Heart left ventricle (tissue), 16 donors: ENCODE results near the gene GNG7. TPM values are rescaled to one million over a fixed set of nuclear protein-coding genes. Genes with fewer than 3 reads are reported as not detected.

Source experiments
- ATAC-seq, 4 donors: fragments of 200-7000 bp; cut with Tn5 transposase; one replicate each; pipeline ENCODE4 v1.9.1; 2020 to 2022; ENCODE audit warnings: moderate library complexity in 4 of 4, mild to moderate bottlenecking in 3 of 4, moderate number of reproducible peaks in 1 of 4
- DNase-seq, 5 donors: peaks; one replicate each; pipeline ENCODE4 v3.0.0-alpha.2; 2020
- H3K27ac ChIP-seq, 12 donors: fragments of 200-600 bp; sonication (generic) in 4 of 12; one replicate each; pipeline versions ENCODE4 v1.5.0 to v1.8.0; 2016 to 2022; ENCODE audit warnings: mild to moderate bottlenecking in 2 of 12
- H3K27me3 ChIP-seq, 9 donors: fragments of 200-600 bp; sonication (generic) in 2 of 9; one replicate each; pipeline versions ENCODE4 v1.5.1 to v1.8.0; 2016 to 2022; ENCODE audit warnings: mild to moderate bottlenecking in 3 of 9
- H3K36me3 ChIP-seq, 9 donors: fragments of 200-600 bp; sonication (generic) in 2 of 9; one replicate each; pipeline versions ENCODE4 v1.5.0 to v1.8.0; 2018 to 2022; ENCODE audit warnings: mild to moderate bottlenecking in 2 of 9
- H3K4me1 ChIP-seq, 12 donors: fragments of 200-600 bp; sonication (generic) in 4 of 12; one replicate each; pipeline versions ENCODE4 v1.5.0 to v1.8.0; 2016 to 2022; ENCODE audit warnings: mild to moderate bottlenecking in 3 of 12
- H3K4me3 ChIP-seq, 12 donors: fragments of 200-600 bp; sonication (generic) in 4 of 12; one replicate each; pipeline versions ENCODE4 v1.5.0 to v1.8.0; 2017 to 2022; ENCODE audit warnings: mild to moderate bottlenecking in 9 of 12, moderate library complexity in 4 of 12
- H3K9me3 ChIP-seq, 12 donors: fragments of 200-600 bp; sonication (generic) in 4 of 12; one replicate each; pipeline versions ENCODE4 v1.5.0 to v1.8.0; 2016 to 2022; ENCODE audit warnings: mild to moderate bottlenecking in 1 of 12
- CTCF ChIP-seq, 12 donors: fragments of 200-600 bp; sonication (generic) in 4 of 12; IDR thresholded peaks; one replicate each; pipeline versions ENCODE4 v1.5.0 to v1.8.0; 2018 to 2022; ENCODE audit warnings: antibody characterized with exemption in 12 of 12, mild to moderate bottlenecking in 5 of 12
- POLR2A ChIP-seq, 2 donors: fragments of 450-650 bp; IDR thresholded peaks; one replicate each; pipeline ENCODE4 v1.6.1; 2017; ENCODE audit warnings: antibody characterized with exemption in 2 of 2, mild to moderate bottlenecking in 2 of 2, moderate library complexity in 2 of 2
- WGBS, 4 donors: extraction: QIAGEN DNeasy Blood & Tissue Kit in 2 of 4; methylation state at CpG; one replicate each; pipeline versions ENCODE4 v1.1.5 to v1.1.7; 2013 to 2018; 5-methylcytosine and 5-hydroxymethylcytosine counted together
- intact Hi-C, 10 donors: fragments of 100-400 bp; cut with DNase I; formaldehyde crosslinking; loops; one replicate each; pipeline versions ENCODE4 v1.11.1 to v1.14.2; 2022
- polyA plus RNA-seq, 2 donors: library from polyadenylated mRNA; stranded (reverse); fragments of 200-250 nt; gene quantifications; one replicate each; pipeline ENCODE4 v1.2.3, GENCODE V29; 2013
- total RNA-seq, 9 donors: library from RNA; depleted of rRNA in 2 of 9; stranded (reverse); fragments of >200 nt in 2 of 9; fragmentation: NEBNext Ultra II Directional in 3 of 9; extraction: Animal tissue kit (Norgen Biotek cat#: 25700) in 3 of 9; gene quantifications; one replicate each; pipeline versions ENCODE4 v1.1.0 to v1.2.4, GENCODE V29; 2016 to 2023
- donor health status: ischemic (EF 13 %, LVEDD 7.1; RV severe dilation, severe dysfunction).
- donor health status: healthy with polysubstance abuse.
- donor health status: DM: no; HTN: yes; CAD: no.
- donor health status: DM: no; HTN: no; CAD: no.
- donor health status: ischemic (EF 25% LVEDD 6.9; RV normal size, moderate dysfunction).
- donor health status: ischemic (EF 25% LVEDD 5.7; RV mildly dilated, moderate dysfunction).
- donor health status: healthy.
- donor health status: DM: yes; HTN: yes; CAD: no.
- donor health status: ischemic (EF 35%, LVEDD 5.7; RV mildly dilated, moderate dysfunction).
- donor health status: nonischemic (EF 11% LVEDD 7.7; RV severe dilation, severe dysfunction).
- donor health status: DM: yes; HTN: yes; CAD: no.
- donor health status: PGD.
- donor health status: ischemic (EF 29% LVEDD 5.4; RV normal size, mild dysfunction).
- donor health status: nonischemic (EF 23%, LVEDD 6.1; RV moderate dilation, normal function).

The GNG7 gene
- total and polyA plus RNA-seq, 11 donors, result 11.7 to 46.4 (median 24.0) TPM

GRCh38 chr19:2727640-2727944 lies 25.1 kb upstream of the GNG7 start:
- Histone ChIP-seq H3K36me3 (peaks cover 0 to 10% (median 0%) of the 10 kb centered on the region in 9 donors), H3K4me3 (no peak overlapping the region), H3K27ac (no peak overlapping the region), H3K4me1 (peaks cover 0 to 15% (median 10%) of the 10 kb centered on the region in 12 donors), H3K27me3 (peaks cover 0 to 28% (median 12%) of the 10 kb centered on the region in 9 donors), H3K9me3 (no peaks in the 10 kb centered on the region)
- 65 to 73% (median 71%) methylated on average over 14 to 16 of the region's 16 CpGs for WGBS, 4 donors
- no peak for TF ChIP-seq POLR2A (IDR thresholded peaks at IDR 0.05)
- TF ChIP-seq CTCF (IDR thresholded peaks at IDR 0.05), result no peak
- intact Hi-C loops, result loop anchor here in 2 of 10 donors (10.0 kb wide), 1 partner anchor 63 kb away; no protein-coding TSS in a partner anchor
- ATAC-seq, result no peak
- DNase-seq, result peak in 1 of 5 donors; percentile 51

DNA sequence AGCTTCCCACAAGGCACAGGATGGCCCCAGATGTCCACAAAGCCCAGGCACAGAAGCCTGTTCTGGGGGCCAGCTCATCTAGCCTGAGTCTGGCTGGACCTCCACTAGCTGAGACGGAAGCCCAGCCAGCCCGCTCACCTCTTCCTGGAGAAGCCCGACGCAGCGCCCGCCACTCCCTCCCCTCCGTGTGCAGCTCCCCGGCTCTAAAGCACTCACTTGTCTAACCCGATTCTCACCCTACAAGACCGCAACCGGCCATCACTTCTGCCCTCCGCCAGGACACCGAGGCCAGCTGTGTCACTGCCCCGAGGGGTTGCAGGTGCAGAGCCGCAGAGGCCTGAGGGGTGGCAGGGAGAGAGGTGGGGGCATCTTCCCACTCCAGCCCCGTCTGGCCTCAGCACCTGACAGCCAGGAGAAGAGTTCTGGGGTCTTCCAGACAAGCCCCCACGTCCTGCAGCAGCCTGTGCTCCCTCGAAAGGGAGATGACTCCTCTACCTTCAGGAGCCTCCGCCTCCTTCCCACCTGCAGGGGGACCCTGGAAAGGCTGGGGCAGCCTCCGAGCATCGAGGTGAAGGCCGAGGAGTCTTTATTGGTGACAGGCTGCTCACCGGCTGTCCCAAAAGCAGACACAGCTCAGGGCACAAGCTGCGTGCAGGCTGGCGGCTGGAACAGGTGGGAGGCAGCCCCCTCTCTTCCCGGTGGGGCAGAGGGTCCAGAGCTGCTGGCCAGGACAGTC lies 24.6 kb upstream of the GNG7 start:
- H3K4me1 ChIP-seq, result peaks cover 0 to 21% (median 11%) of the 10 kb centered on the region in 12 donors
- WGBS, 4 donors, result 21 to 28% (median 24%) methylated on average over 22 to 26 of the region's 26 CpGs; no CpG with 5 or more reads in 1 of the 4 donors
- peaks cover 0 to 5% (median 0%) of the 10 kb centered on the region in 9 donors for H3K36me3 ChIP-seq
- DNase-seq (peak in 1 of 5 donors; percentile 25), ATAC-seq (no peak)
- H3K27ac ChIP-seq, result no peak overlapping the region
- no peaks in the 10 kb centered on the region for H3K9me3 ChIP-seq
- no peak overlapping the region for H3K4me3 ChIP-seq
- peaks cover 0 to 31% (median 12%) of the 10 kb centered on the region in 9 donors for H3K27me3 ChIP-seq
- TF ChIP-seq POLR2A (IDR thresholded peaks at IDR 0.05) (no peak), CTCF (IDR thresholded peaks at IDR 0.05) (no peak)
- intact Hi-C loops, result loop anchor here in 2 of 10 donors (10.0 kb wide), 1 partner anchor 62 kb away; no protein-coding TSS in a partner anchor

DNA sequence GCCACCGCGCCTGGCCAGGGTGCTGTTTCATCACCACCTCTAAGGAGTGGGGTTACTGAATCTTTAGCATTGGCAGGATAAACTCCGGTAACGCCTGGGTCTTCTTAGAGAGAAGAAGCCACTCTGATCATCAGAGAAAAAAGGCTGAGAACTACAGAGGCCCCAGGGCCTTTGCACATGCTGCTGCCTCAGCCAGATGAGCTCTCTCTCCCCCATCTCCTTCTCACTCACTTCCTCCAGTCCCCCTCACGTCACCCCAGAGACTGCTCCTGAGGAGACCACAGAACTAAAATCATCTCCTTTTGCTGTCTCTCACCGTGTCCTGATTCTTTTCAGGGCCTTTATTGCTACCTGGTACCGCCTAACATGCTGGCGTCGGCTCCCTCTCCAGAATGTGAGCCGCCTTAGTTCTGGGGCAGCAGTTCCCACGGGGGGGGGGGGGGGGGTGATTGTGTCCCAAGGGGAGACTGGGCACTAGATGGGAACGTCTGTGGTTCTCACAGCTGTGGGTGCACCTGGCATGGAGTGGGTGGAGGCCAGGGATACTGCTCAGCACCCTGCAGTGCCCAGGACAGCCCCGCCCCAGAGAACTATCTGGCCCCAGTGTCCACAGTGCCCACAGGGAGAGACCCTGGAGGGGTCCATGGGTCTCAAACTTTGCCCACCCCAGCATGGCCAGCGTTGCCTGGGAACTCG lies 23.8 kb upstream of the GNG7 start:
- H3K9me3 ChIP-seq, result no peaks in the 10 kb centered on the region
- H3K4me3 ChIP-seq, result no peak overlapping the region
- H3K27ac ChIP-seq, result no peak overlapping the region
- peaks cover 0 to 27% (median 13%) of the 10 kb centered on the region in 12 donors for H3K4me1 ChIP-seq
- no peaks in the 10 kb centered on the region for H3K36me3 ChIP-seq
- ATAC-seq (no peak), DNase-seq (peak in 1 of 5 donors; percentile 16)
- intact Hi-C loops, result loop anchor here in 2 of 10 donors (10.0 kb wide), 1 partner anchor 62 kb away; no protein-coding TSS in a partner anchor
- H3K27me3 ChIP-seq, result peaks cover 0 to 38% (median 12%) of the 10 kb centered on the region in 9 donors
- TF ChIP-seq POLR2A (IDR thresholded peaks at IDR 0.05), result no peak
- TF ChIP-seq CTCF (IDR thresholded peaks at IDR 0.05), result no peak
- WGBS, 4 donors, result 74 to 80% (median 76%) methylated on average over 13 to 15 of the region's 15 CpGs

GRCh38 chr19:2724148-2724557 lies 21.7 kb upstream of the GNG7 start:
- peak overlapping the region in 5 of 12 donors; percentile 81 to 95 (median 92) for H3K27ac ChIP-seq
- intact Hi-C loops, result loop anchor here in 3 of 10 donors (5.0 to 10.0 kb wide), 2 partner anchors 59 to 62 kb away; no protein-coding TSS in a partner anchor
- peaks cover 9 to 54% (median 23%) of the 10 kb centered on the region in 9 donors for H3K27me3 ChIP-seq

More at GRCh38 chr19:2724148-2724557, 21.7 kb upstream of the GNG7 start:
- H3K9me3 ChIP-seq, result no peaks in the 10 kb centered on the region
- DNase-seq (peak in 2 of 5 donors; percentile 11 to 25), ATAC-seq (no peak)
- H3K4me3 ChIP-seq, result no peak overlapping the region
- H3K4me1 ChIP-seq, result peaks cover 0 to 39% (median 13%) of the 10 kb centered on the region in 12 donors
- 47 to 65% (median 57%) methylated on average over 4 to 7 of the region's 7 CpGs for WGBS, 4 donors
- TF ChIP-seq CTCF (IDR thresholded peaks at IDR 0.05), result no peak
- no peak for TF ChIP-seq POLR2A (IDR thresholded peaks at IDR 0.05)
- H3K36me3 ChIP-seq, result no peaks in the 10 kb centered on the region
